Measurements from ENCODE around the gene ARSG. TPM values are rescaled to one million over a fixed set of nuclear protein-coding genes. Genes with fewer than 3 reads are reported as not detected.

The ARSG gene
- total and polyA plus RNA-seq, 9 of the 15 experiments (the other 6 are each of a cell fraction or from before 2014, with no cell fraction given): 1.0 to 5.6 (median 1.8) TPM

- peak; percentile 46 for TF ChIP-seq CTCFL (IDR thresholded peaks at IDR 0.05; ENCODE audit: borderline replicate concordance, insufficient read depth, low read depth, low read length, poor library complexity, severe bottlenecking)
- TF ChIP-seq CREM (IDR thresholded peaks at IDR 0.05; ENCODE audit: low read depth): peak; percentile 56; the same call in 1 of the 2 replicates
- TF ChIP-seq XRCC3 (IDR thresholded peaks at IDR 0.05): no peak
- TF ChIP-seq SNRNP70 (optimal IDR thresholded peaks at IDR 0.05; ENCODE audit: low read depth, low read length): no peak
- TF ChIP-seq CEBPG (CRISPR knock-in tag; IDR thresholded peaks at IDR 0.05): peak; percentile 69; the same call in 1 of the 2 replicates
- TF ChIP-seq CEBPG (tag; conservative IDR thresholded peaks at IDR 0.05 in 1 of 2, IDR thresholded peaks at IDR 0.05 in 1 of 2): peak; percentile 52 to 71
- no peak for TF ChIP-seq CLOCK (CRISPR knock-in tag; IDR thresholded peaks at IDR 0.05; ENCODE audit: borderline replicate concordance)
- no peak for TF ChIP-seq PBX2 (CRISPR knock-in tag; IDR thresholded peaks at IDR 0.05; ENCODE audit: low read depth)
- TF ChIP-seq PBX2 (tag; conservative IDR thresholded peaks at IDR 0.05; ENCODE audit: low read depth): 0 out of 2 replicates have a peak, but pooled peaks have one; percentile 5
- no peak for TF ChIP-seq PCBP2 (IDR thresholded peaks at IDR 0.05; ENCODE audit: low read depth, low read length, poor library complexity, severe bottlenecking)
- TF ChIP-seq EZH2 (IDR thresholded peaks at IDR 0.05; ENCODE audit: borderline replicate concordance, low read depth, low read length): no peak
Measured at GRCh38 chr17:68398691-68399637, 107.7 kb downstream of the ARSG start (continued).
